SU-DHL-6 (cell line): ENCODE data around the gene CRMP1.

Source experiments
- CTCF ChIP-seq: fragments of 200-600 bp; sonication (generic); IDR thresholded peaks from one replicate; pipeline ENCODE4 v1.5.1; 2017; ENCODE audit warnings: antibody characterized with exemption, mild to moderate bottlenecking, low read length, moderate library complexity; ENCODE audit not compliant: insufficient read depth, poor library complexity, severe bottlenecking
- EZH2phosphoT487 ChIP-seq: fragments of 200-600 bp; sonication (generic), shearing (Covaris generic); conservative IDR thresholded peaks from 2 replicates; pipeline ENCODE4 v1.6.1; 2018; ENCODE audit warnings: mild to moderate bottlenecking, antibody characterized with exemption, low read length, moderate library complexity, mixed read lengths

GRCh38 chr4:5891563-5892322 is 1.1 kb downstream of the CRMP1 start:
- TF ChIP-seq CTCF (no peak), EZH2phosphoT487 (no peak)
